ENCODE results near the gene TRPM5.

The TRPM5 gene

GRCh38 chr11:2420502-2421225, 23.6 kb downstream of the TRPM5 start:
- DNase-seq (ENCODE audit: low read depth, low spot score) = no peak

GRCh38 chr11:2419638-2420501, 24.4 kb downstream of the TRPM5 start:
- peak; percentile 50 for DNase-seq (ENCODE audit: low read depth, low spot score)

- DNase-seq (ENCODE audit: low read depth, low spot score) = no peak
Measured at GRCh38 chr11:2418693-2419360, 25.5 kb downstream of the TRPM5 start.

GRCh38 chr11:2417856-2418692, 26.2 kb downstream of the TRPM5 start:
- DNase-seq (ENCODE audit: low read depth, low spot score) = no peak

- no peak for DNase-seq (ENCODE audit: low read depth, low spot score)
Measured at GRCh38 chr11:2416765-2417164, 27.5 kb downstream of the TRPM5 start.

GRCh38 chr11:2415601-2416380, 28.5 kb downstream of the TRPM5 start:
- DNase-seq (ENCODE audit: low read depth, low spot score) = no peak

- DNase-seq (ENCODE audit: low read depth, low spot score) = no peak
Measured at GRCh38 chr11:2415171-2415570, 29.1 kb downstream of the TRPM5 start.

GRCh38 chr11:2414616-2415015, 29.7 kb downstream of the TRPM5 start:
- DNase-seq (ENCODE audit: low read depth, low spot score) = no peak

GRCh38 chr11:2413742-2414579, 30.4 kb downstream of the TRPM5 start:
- no peak for DNase-seq (ENCODE audit: low read depth, low spot score)

GRCh38 chr11:2412323-2412722, 32.0 kb downstream of the TRPM5 start:
- DNase-seq (ENCODE audit: low read depth, low spot score) = no peak

GRCh38 chr11:2411446-2412305, 32.6 kb downstream of the TRPM5 start:
- no peak for DNase-seq (ENCODE audit: low read depth, low spot score)

- no peak for DNase-seq (ENCODE audit: low read depth, low spot score)
Measured at GRCh38 chr11:2410616-2411015, 33.7 kb downstream of the TRPM5 start.

- DNase-seq (ENCODE audit: low read depth, low spot score) = no peak
Measured at GRCh38 chr11:2409611-2410468, 34.5 kb downstream of the TRPM5 start.

GRCh38 chr11:2409126-2409525, 35.2 kb downstream of the TRPM5 start:
- no peak for DNase-seq (ENCODE audit: low read depth, low spot score)

- DNase-seq (ENCODE audit: low read depth, low spot score) = no peak
Measured at GRCh38 chr11:2408671-2409070, 35.6 kb downstream of the TRPM5 start.

- DNase-seq (ENCODE audit: low read depth, low spot score) = no peak
Measured at GRCh38 chr11:2406878-2407410, 37.4 kb downstream of the TRPM5 start.

- no peak for DNase-seq (ENCODE audit: low read depth, low spot score)
Measured at GRCh38 chr11:2406451-2406850, 37.9 kb downstream of the TRPM5 start.
